CD4-positive, alpha-beta T cell (primary cell): Measurements from ENCODE around the gene ANO6. TPM values are rescaled to one million over a fixed set of nuclear protein-coding genes. Genes with fewer than 3 reads are reported as not detected.

Experiments used
- ATAC-seq: fragments of 200-7000 bp; cut with Tn5 transposase; one replicate; pipeline ENCODE4 v1.10.0; 2022; ENCODE audit warnings: mild to moderate bottlenecking; ENCODE audit not compliant: poor library complexity
- CTCF ChIA-PET: fragments of 350-600 bp; sonication (Branson Sonifier 250); formaldehyde crosslinking; loops from one replicate; lab custom pipeline; 2021; ENCODE audit warnings: antibody characterized with exemption, inconsistent platforms; lab: Charles Lee
- POLR2A ChIA-PET: fragments of 350-600 bp; sonication (Branson Sonifier 250); formaldehyde crosslinking; loops from one replicate; lab custom pipeline; 2021; ENCODE audit warnings: antibody characterized with exemption, inconsistent platforms; lab: Charles Lee
- DNase-seq, 14 experiments: peaks; one replicate each; pipeline ENCODE4 v3.0.0-alpha.2; 2013 to 2020; ENCODE audit warnings: mixed read lengths in 2 of 14
- H3K27ac ChIP-seq, 2 donors: one replicate each; pipeline versions ENCODE4 v1.5.1 to v1.7.0; 2013; ENCODE audit warnings: low read length in 2 of 2, low read depth in 1 of 2, mild to moderate bottlenecking in 1 of 2
- H3K27me3 ChIP-seq, 2 experiments: 1 replicate in 1 of 2; 2 replicates in 1 of 2; pipeline versions ENCODE4 v1.6.1 to v1.7.0; 2013; ENCODE audit warnings: low read length in 2 of 2, control low read depth in 1 of 2, mild to moderate bottlenecking in 1 of 2, moderate library complexity in 1 of 2; ENCODE audit not compliant: insufficient read depth in 2 of 2, control insufficient read depth in 1 of 2
- H3K36me3 ChIP-seq: one replicate; pipeline ENCODE4 v1.6.1; 2013; ENCODE audit warnings: low read length, control low read depth; ENCODE audit not compliant: insufficient read depth
- H3K4me1 ChIP-seq: one replicate; pipeline ENCODE4 v1.6.1; 2013; ENCODE audit warnings: low read length, control low read depth; ENCODE audit not compliant: insufficient read depth
- H3K4me3 ChIP-seq: one replicate; pipeline ENCODE4 v1.5.1; 2013; ENCODE audit warnings: mild to moderate bottlenecking, low read length, moderate library complexity
- H3K9me3 ChIP-seq, 2 experiments: 1 replicate in 1 of 2; 2 replicates in 1 of 2; pipeline versions ENCODE4 v1.6.1 to v1.7.0; 2013; ENCODE audit warnings: low read length in 2 of 2, mild to moderate bottlenecking in 2 of 2, control low read depth in 1 of 2, moderate library complexity in 1 of 2; ENCODE audit not compliant: control insufficient read depth in 1 of 2, insufficient read depth in 1 of 2
- H3K27ac Mint-ChIP-seq: one replicate; pipeline ENCODE4 v1.8.0; 2020; ENCODE audit warnings: mixed read lengths
- H3K27me3 Mint-ChIP-seq: one replicate; pipeline ENCODE4 v1.8.0; 2021; ENCODE audit warnings: mixed read lengths
- H3K36me3 Mint-ChIP-seq: one replicate; pipeline ENCODE4 v1.8.0; 2021; ENCODE audit warnings: low read depth, mixed read lengths
- H3K4me1 Mint-ChIP-seq: one replicate; pipeline ENCODE4 v1.8.0; 2021; ENCODE audit warnings: low read depth, mixed read lengths
- H3K4me3 Mint-ChIP-seq: one replicate; pipeline ENCODE4 v1.8.0; 2020; ENCODE audit warnings: mild to moderate bottlenecking, mixed read lengths
- H3K9me3 Mint-ChIP-seq: one replicate; pipeline ENCODE4 v1.8.0; 2020; ENCODE audit warnings: mixed read lengths
- intact Hi-C, 2 experiments: fragments of 100-400 bp; cut with DNase I in 1 of 2; cut with micrococcal nuclease in 1 of 2; formaldehyde crosslinking; loops; one replicate each; pipeline versions ENCODE4 v1.15.1 to v1.9.0; 2023 to 2025; cut with DNase I, micrococcal nuclease
- total RNA-seq, 174 experiments: library from RNA in 2 of 174; stranded (reverse) in 2 of 174; gene quantifications; one replicate each; pipeline ENCODE4 v1.2.3 and lab custom pipeline; 2021 to 2026
- TF ChIP-seq, protein P1 (sequence below): fragments of 200-600 bp; IDR thresholded peaks from one replicate; pipeline ENCODE4 v1.8.0; 2022; ENCODE audit warnings: antibody characterized with exemption, mild to moderate bottlenecking

The ANO6 gene
- total RNA-seq, 2 experiments from 2014 or later = 11.6 to 11.7 TPM

DNA sequence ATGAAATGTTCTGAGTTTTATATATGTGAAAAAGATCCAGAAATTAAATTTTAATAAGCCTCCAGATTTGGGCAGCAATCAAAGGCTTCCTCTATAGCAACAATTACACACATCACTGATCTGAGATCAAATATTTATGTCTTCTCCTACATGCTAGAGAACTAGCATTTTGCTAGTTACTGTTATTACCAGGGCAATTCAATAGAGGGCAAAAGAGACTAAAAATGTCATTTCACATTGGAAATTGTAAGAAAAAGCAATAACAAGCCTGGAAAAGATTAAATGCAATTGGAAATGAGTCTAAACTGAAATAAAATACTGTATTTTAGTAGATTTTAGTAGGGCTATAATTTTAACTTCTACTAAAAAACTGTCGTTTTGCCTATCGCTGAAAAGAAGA is 32.6 kb upstream of the ANO6 start:
- H3K36me3 ChIP-seq = no peaks in the 10 kb centered on the region
- intact Hi-C loops = no loop called here
- H3K4me1 Mint-ChIP-seq = peaks cover 4% of the 10 kb centered on the region
- H3K27me3 ChIP-seq = no peaks in the 10 kb centered on the region
- peaks cover 27% of the 10 kb centered on the region for H3K36me3 Mint-ChIP-seq
- H3K9me3 ChIP-seq = peaks cover 12 to 13% of the 10 kb centered on the region in 2 experiments
- DNase-seq = no peak
- H3K27ac Mint-ChIP-seq = no peak overlapping the region
- ATAC-seq = no peak
- H3K27me3 Mint-ChIP-seq = no peaks in the 10 kb centered on the region
- no peaks in the 10 kb centered on the region for H3K4me1 ChIP-seq
- TF ChIP-seq, protein P1, sequence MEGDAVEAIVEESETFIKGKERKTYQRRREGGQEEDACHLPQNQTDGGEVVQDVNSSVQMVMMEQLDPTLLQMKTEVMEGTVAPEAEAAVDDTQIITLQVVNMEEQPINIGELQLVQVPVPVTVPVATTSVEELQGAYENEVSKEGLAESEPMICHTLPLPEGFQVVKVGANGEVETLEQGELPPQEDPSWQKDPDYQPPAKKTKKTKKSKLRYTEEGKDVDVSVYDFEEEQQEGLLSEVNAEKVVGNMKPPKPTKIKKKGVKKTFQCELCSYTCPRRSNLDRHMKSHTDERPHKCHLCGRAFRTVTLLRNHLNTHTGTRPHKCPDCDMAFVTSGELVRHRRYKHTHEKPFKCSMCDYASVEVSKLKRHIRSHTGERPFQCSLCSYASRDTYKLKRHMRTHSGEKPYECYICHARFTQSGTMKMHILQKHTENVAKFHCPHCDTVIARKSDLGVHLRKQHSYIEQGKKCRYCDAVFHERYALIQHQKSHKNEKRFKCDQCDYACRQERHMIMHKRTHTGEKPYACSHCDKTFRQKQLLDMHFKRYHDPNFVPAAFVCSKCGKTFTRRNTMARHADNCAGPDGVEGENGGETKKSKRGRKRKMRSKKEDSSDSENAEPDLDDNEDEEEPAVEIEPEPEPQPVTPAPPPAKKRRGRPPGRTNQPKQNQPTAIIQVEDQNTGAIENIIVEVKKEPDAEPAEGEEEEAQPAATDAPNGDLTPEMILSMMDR = peak; percentile 49
- CTCF ChIA-PET = interaction anchor here (0.6 to 2.4 kb wide), 4 partner anchors 11 to 205 kb away, joined by 3 to 7 read pairs (median 3); no protein-coding TSS in a partner anchor
- no peak overlapping the region for H3K4me3 ChIP-seq
- POLR2A ChIA-PET = interaction anchor here (1.1 kb wide), 1 partner anchor 32 kb away, joined by 4 read pairs; the partner anchor contains the start of gene ANO6
- no peak overlapping the region for H3K4me3 Mint-ChIP-seq
- H3K9me3 Mint-ChIP-seq = peaks cover under 1% of the 10 kb centered on the region
- H3K27ac ChIP-seq = no peak overlapping the region

DNA sequence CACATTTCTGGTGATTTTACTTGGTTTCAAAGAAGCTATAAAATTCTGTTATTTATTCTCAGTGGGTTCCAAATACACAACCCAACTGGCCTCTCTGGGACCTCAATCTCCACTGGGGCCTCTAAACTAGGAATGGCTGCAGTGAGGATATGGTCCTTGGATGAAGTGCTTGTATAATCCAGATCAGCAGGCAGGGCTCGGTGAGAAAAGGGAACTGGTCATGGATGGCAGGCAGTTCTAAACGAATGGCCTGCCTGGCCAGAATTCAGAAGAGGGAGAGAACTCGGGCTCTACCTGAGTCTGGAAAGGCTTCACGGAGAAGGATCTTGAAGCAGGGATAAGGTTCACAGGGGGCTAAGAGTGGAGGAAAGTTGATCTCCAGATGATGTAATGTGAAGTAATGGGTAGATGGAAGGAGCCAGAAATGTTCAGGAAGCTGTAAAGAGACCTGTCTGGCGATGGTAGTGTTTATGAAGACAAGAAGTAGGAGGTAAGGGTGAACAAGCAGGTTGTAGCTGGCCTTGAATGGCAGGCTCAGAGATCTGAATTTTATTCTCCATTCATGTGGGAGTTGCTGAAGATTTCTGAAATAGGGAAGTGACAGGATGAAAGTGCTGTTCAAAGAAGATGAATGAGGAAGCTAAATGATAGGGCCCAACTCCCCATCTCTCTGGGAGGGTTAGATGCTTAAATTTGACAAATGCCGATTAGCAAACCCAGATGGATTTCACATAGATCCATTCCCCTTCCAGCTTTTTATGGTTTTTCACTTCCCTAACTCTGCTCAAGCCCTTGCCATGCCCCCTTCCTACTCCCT is 31.5 kb upstream of the ANO6 start:
- no peak for ATAC-seq
- POLR2A ChIA-PET = interaction anchor here (1.1 kb wide), 1 partner anchor 31 kb away, joined by 4 read pairs; the partner anchor contains the start of gene ANO6
- CTCF ChIA-PET = interaction anchor here (2.4 kb wide), 1 partner anchor 14 kb away, joined by 7 read pairs; no protein-coding TSS in a partner anchor

DNA sequence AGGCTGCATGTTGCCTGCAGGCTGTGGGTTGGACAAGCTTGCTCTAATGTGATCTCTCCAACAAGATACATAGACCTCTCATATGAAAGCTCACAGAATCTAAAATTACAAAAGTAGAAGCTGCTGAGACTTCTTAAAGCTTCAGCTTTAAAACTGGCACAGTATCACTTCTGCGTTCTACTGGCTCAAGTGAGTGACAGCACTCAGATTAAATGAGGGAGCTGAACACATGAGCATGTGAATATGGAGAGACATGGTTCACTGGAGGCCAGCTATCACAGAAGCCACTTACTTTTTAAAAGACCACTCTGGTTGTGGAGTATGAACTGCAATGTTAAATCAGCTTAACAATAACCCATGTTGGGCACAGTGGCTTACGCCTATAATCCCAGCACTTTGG is 29.1 kb upstream of the ANO6 start:
- CTCF ChIA-PET = no interaction called here
- no peaks in the 10 kb centered on the region for H3K27me3 Mint-ChIP-seq
- no peaks in the 10 kb centered on the region for H3K36me3 ChIP-seq
- TF ChIP-seq, protein P1 = no peak
- H3K4me1 ChIP-seq = no peaks in the 10 kb centered on the region
- no peaks in the 10 kb centered on the region for H3K27me3 ChIP-seq
- intact Hi-C loops = no loop called here
- H3K4me1 Mint-ChIP-seq = peaks cover 9% of the 10 kb centered on the region
- ATAC-seq (no peak), DNase-seq (no peak)
- no peaks in the 10 kb centered on the region for H3K9me3 ChIP-seq
- POLR2A ChIA-PET = no interaction called here
- H3K27ac Mint-ChIP-seq = no peak overlapping the region
- no peaks in the 10 kb centered on the region for H3K9me3 Mint-ChIP-seq
- no peak overlapping the region for H3K27ac ChIP-seq
- H3K4me3 Mint-ChIP-seq = no peak overlapping the region
- H3K4me3 ChIP-seq = no peak overlapping the region
- H3K36me3 Mint-ChIP-seq = peaks cover 12% of the 10 kb centered on the region

More for the DNA sequence above, 31.5 kb upstream of the ANO6 start:
- Mint-ChIP-seq H3K27ac (no peak overlapping the region), H3K4me3 (no peak overlapping the region), H3K27me3 (no peaks in the 10 kb centered on the region), H3K9me3 (no peaks in the 10 kb centered on the region), H3K4me1 (peaks cover 4% of the 10 kb centered on the region), H3K36me3 (peaks cover 16% of the 10 kb centered on the region)
- no peaks in the 10 kb centered on the region for H3K27me3 ChIP-seq
- TF ChIP-seq, protein P1 = no peak
- H3K9me3 ChIP-seq = peaks cover 2 to 8% of the 10 kb centered on the region in 2 experiments
- no peak overlapping the region for H3K4me3 ChIP-seq
- intact Hi-C loops = no loop called here
- H3K36me3 ChIP-seq = no peaks in the 10 kb centered on the region
- no peak overlapping the region for H3K27ac ChIP-seq
- no peaks in the 10 kb centered on the region for H3K4me1 ChIP-seq
- no peak for DNase-seq
